Lung microvascular endothelial cell (primary cell): ENCODE measurements around the gene NOTCH3. TPM values are rescaled to one million over a fixed set of nuclear protein-coding genes. Genes with fewer than 3 reads are reported as not detected.

Experiments
- DNase-seq, 2 donors: peaks; one replicate each; pipeline versions ENCODE4 v3.0.0 to v3.0.0-alpha.2; 2010; ENCODE audit warnings: low read depth in 2 of 2
- total RNA-seq: library from RNA; depleted of rRNA; stranded (reverse); fragments of >200 nt; gene quantifications from 2 replicates; pipeline ENCODE4 v1.2.1, GENCODE V29; 2014

The NOTCH3 gene
- total RNA-seq, 1 donor from 2014 or later, result 0.20 TPM

- DNase-seq, result peak; percentile 58 to 72
Observed at GRCh38 chr19:15161028-15161984, 39.5 kb downstream of the NOTCH3 start.

- no peak for DNase-seq
Observed at GRCh38 chr19:15159251-15159650, 41.5 kb downstream of the NOTCH3 start.

GRCh38 chr19:15156391-15156790, 44.4 kb downstream of the NOTCH3 start:
- no peak for DNase-seq

GRCh38 chr19:15155296-15155695, 45.5 kb downstream of the NOTCH3 start:
- no peak for DNase-seq

GRCh38 chr19:15154002-15154612, 46.7 kb downstream of the NOTCH3 start:
- peak; percentile 56 to 59 for DNase-seq

GRCh38 chr19:15149737-15150136, 51.1 kb downstream of the NOTCH3 start:
- DNase-seq, result no peak

GRCh38 chr19:15147090-15147489, 53.7 kb downstream of the NOTCH3 start:
- DNase-seq, result no peak

- peak in 1 of 2 donors; percentile 25 for DNase-seq
Observed at GRCh38 chr19:15144046-15144646, 56.6 kb downstream of the NOTCH3 start.

GRCh38 chr19:15142313-15142712, 58.5 kb downstream of the NOTCH3 start:
- DNase-seq, result no peak

GRCh38 chr19:15141143-15141542, 59.7 kb downstream of the NOTCH3 start:
- DNase-seq, result no peak

- no peak for DNase-seq
Observed at GRCh38 chr19:15138427-15138826, 62.4 kb downstream of the NOTCH3 start.

- no peak for DNase-seq
Observed at GRCh38 chr19:15137777-15138176, 63.0 kb downstream of the NOTCH3 start.

- DNase-seq, result no peak
Observed at GRCh38 chr19:15136234-15136954, 64.4 kb downstream of the NOTCH3 start.

GRCh38 chr19:15129856-15130585, 70.8 kb downstream of the NOTCH3 start:
- DNase-seq, result no peak

GRCh38 chr19:15128162-15128770, 72.5 kb downstream of the NOTCH3 start:
- no peak for DNase-seq

GRCh38 chr19:15126131-15126910, 74.5 kb downstream of the NOTCH3 start:
- DNase-seq, result no peak

GRCh38 chr19:15125232-15126067, 75.3 kb downstream of the NOTCH3 start:
- peak; percentile 97 to 98 for DNase-seq

- peak; percentile 23 to 32 for DNase-seq
Observed at GRCh38 chr19:15124572-15125231, 76.1 kb downstream of the NOTCH3 start.
